GM06990 (cell line): Measurements from ENCODE around the gene TCP10L.

ENCODE experiments used
- DNase-seq: peaks from one replicate; pipeline ENCODE4 v3.0.0-alpha.2; 2011; ENCODE audit not compliant: insufficient read length; ENCODE audit errors: extremely low read depth
- H3K27me3 ChIP-seq: replicated peaks from 2 replicates; pipeline ENCODE4 v1.6.0; 2011; ENCODE audit warnings: low read length; ENCODE audit not compliant: control insufficient read depth, insufficient read depth
- H3K36me3 ChIP-seq: 2 replicates; pipeline ENCODE4 v1.5.1; 2011; ENCODE audit warnings: low read length; ENCODE audit not compliant: control insufficient read depth, insufficient read depth
- H3K4me3 ChIP-seq: replicated peaks from 2 replicates; pipeline ENCODE4 v1.5.1; 2011; ENCODE audit warnings: low read depth, mild to moderate bottlenecking, control low read depth, low read length
- CTCF ChIP-seq: IDR thresholded peaks from 2 replicates; pipeline ENCODE4 v1.5.1; 2011; ENCODE audit warnings: low read length, control low read depth, mild to moderate bottlenecking, inconsistent platforms; ENCODE audit not compliant: insufficient read depth, poor library complexity, severe bottlenecking

TCP10L gene

GRCh38 chr21:32593690-32594089 is 8.4 kb upstream of the TCP10L start:
- no peak for DNase-seq

GRCh38 chr21:32592929-32593502 is 7.7 kb upstream of the TCP10L start:
- Histone ChIP-seq H3K36me3 (no peaks in the 10 kb centered on the region), H3K27me3 (no peaks in the 10 kb centered on the region), H3K4me3 (no peak overlapping the region)
- TF ChIP-seq CTCF, result no peak
- no peak for DNase-seq

More at GRCh38 chr21:32593690-32594089, 8.4 kb upstream of the TCP10L start:
- no peak for TF ChIP-seq CTCF
- no peaks in the 10 kb centered on the region for H3K36me3 ChIP-seq
- H3K4me3 ChIP-seq, result no peak overlapping the region
- H3K27me3 ChIP-seq, result no peaks in the 10 kb centered on the region

- H3K4me3 ChIP-seq, result no peak overlapping the region
- no peak for TF ChIP-seq CTCF
- no peak for DNase-seq
- no peaks in the 10 kb centered on the region; the same call in 1 of the 2 replicates for H3K27me3 ChIP-seq
- no peaks in the 10 kb centered on the region for H3K36me3 ChIP-seq
These were observed 4.8 kb upstream of the TCP10L start for GRCh38 chr21:32590130-32590529.

GRCh38 chr21:32587651-32588050 is 2.3 kb upstream of the TCP10L start:
- DNase-seq, result no peak
- Histone ChIP-seq H3K36me3 (no peaks in the 10 kb centered on the region), H3K27me3 (no peaks in the 10 kb centered on the region; the same call in 1 of the 2 replicates), H3K4me3 (no peak overlapping the region)
- no peak for TF ChIP-seq CTCF

- H3K4me3 ChIP-seq, result no peak overlapping the region
- H3K27me3 ChIP-seq, result no peaks in the 10 kb centered on the region; the same call in 1 of the 2 replicates
- TF ChIP-seq CTCF, result no peak
- DNase-seq, result no peak
- H3K36me3 ChIP-seq, result no peaks in the 10 kb centered on the region
These were observed 1.8 kb upstream of the TCP10L start for GRCh38 chr21:32587120-32587519.

- no peak overlapping the region for H3K4me3 ChIP-seq
- H3K36me3 ChIP-seq, result no peaks in the 10 kb centered on the region
- DNase-seq, result no peak
- TF ChIP-seq CTCF, result no peak
- no peaks in the 10 kb centered on the region; the same call in 1 of the 2 replicates for H3K27me3 ChIP-seq
These were observed 647 bp upstream of the TCP10L start for GRCh38 chr21:32585970-32586369.
